ENCODE data around the gene KIFC3.
A peak's percentile ranks its signal among the peaks of the same experiment; 100 is the strongest.
"Not testable (repeated sequence)": the region's sequence is repeated elsewhere in the genome, so short reads cannot be mapped to it uniquely, and the experiment has no call there.

KIFC3 gene

DNA sequence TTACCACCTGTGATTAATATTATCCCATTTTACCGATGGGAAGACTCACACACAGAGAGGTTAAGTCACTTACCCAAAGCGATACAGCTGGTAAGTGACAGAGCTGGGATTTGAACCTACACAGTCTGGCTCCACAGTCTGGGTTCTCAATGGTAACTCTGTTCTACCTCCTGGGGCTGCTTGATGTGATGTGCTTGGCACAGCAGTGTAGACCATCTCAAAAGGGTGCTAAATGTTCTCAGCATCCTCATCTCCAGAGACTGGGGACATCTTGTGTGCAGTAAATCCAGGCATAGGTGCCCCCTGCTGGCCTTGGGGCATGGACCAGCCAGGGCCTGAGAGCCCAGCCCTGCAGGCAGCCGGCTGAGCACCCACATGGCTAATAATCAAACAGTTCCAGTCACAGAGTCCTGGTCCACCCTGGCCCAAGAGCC, 82.1 kb downstream of the KIFC3 start:
- peak in 1 of 4 experiments; percentile 15 for DNase-seq

DNA sequence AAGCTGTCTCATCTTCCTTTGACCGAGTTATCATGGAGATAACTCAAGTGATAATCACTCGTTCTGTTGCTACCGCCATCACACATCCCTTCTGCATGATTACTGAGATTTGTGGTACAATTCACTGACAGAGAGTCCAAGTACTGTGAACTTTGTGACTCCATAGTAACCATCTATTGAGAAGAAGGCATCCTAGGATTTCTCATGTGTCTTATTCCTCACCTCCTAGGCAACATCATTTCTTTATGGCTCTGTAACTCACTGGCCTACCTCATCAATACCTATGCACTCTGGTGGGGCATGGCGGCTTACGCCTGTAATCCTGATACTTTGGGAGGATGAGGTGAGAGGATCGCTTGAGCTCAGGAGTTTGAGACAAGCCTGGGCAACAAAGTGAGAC, 88.2 kb downstream of the KIFC3 start:
- DNase-seq, result no peak

DNA sequence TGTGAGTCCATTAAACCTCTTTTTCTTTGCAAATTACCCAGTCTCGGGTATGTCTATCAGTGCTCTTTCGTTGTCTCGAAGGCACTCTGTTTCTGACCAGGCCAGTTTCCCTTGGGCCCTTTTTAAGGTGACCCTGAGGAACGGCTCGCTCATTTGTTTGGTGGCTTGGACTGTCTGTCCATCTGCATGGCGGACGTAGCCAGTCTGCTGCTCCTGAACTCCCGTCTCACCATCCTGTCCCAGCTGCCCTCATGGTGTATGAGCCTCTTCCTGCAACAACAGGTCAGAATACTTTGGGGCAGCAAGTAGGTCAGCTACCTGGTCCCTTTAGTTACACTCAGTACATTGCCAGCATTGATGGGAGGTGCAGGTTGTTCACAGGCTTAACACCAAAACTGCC, 88.7 kb downstream of the KIFC3 start:
- DNase-seq, result no peak

DNA sequence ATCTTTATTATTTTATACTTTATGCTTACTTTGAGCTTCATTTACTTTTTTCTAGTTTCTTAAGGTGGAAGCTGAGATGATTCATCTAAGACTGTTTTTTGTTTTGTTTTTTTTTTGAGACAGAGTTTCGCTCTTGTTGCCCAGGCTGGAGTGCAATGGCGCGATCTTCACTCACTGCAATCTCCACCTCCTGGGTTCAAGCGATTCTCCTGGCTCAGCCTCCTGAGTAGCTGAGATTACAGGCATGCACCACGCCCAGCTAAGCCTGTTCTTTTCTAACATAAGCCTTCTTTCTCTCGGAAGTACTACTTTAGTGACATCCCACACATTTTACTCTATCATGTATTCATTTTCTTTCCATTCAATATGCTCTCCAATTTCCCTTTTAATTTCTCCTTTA, 89.7 kb downstream of the KIFC3 start:
- not testable (repeated sequence) for DNase-seq

DNA sequence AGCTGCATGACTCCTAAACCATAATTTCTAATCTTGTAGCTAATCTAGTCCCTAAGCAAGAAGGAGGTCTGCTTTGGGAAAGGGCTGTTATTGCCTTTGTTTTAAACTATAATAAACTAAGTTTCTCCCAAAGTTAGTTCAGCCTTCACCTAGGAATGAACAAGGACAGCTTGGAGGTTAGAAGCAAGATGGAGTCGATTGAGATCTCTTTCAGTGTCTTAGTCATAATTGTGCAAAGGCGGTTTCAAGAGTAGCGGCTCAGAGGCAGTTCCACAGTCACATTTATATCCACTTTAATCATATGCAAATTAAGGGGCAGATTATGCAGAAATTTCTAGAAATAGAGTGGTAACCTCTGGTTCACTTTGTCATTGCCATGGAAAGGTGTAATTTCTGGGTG, 90.3 kb downstream of the KIFC3 start:
- DNase-seq, result no peak

DNA sequence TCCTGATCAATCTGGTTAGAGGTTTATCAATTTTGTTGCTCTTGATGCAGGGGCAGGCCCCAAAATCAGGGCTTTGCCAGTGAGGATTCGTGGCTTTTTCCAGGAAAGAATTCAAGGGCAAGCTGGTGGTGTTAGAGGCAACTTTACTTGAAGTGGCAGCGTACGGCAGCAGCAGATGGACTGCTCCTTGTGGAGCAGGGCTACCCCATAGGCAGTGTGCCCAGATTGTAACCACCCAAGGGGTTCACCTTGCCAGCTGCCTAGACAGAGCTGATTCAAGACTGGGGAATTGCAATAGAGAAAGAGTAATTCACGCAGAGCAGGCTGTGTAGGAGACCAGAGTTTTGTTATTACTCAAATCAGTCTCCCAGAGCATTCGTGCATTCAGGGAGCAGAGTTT, 90.9 kb downstream of the KIFC3 start:
- no peak for DNase-seq

DNA sequence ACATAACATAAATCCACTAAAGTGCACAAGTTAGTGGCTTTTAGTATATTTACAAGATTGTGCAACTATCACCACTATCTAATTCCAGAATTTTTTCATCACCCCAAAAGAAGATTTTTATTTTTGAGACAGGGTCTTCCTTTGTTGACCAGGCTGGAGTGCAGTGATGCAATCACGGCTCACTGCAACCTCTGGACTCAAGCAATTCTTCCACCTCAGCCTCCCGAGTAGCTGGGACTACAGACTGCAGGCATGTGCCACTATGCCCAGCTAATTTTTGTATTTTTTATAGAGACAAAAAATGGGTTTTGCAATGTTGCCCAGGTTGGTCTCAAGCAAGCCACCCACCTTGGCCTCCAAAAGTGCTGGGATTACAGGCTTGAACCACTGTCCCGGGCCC, 92.6 kb downstream of the KIFC3 start:
- DNase-seq, result no peak

Data from activated naive CD4-positive, alpha-beta T cell (primary cell).